Motor neuron (in vitro differentiated cells): ENCODE results near the gene PARP12. TPM values are rescaled to one million over a fixed set of nuclear protein-coding genes. Genes with fewer than 3 reads are reported as not detected.

Experiments
- ATAC-seq, 8 experiments: fragments of 200-7000 bp; cut with Tn5 transposase; replicated peaks in 6 of 8; 2 replicates each; pipeline ENCODE4 v1.8.0; 2021; ENCODE audit warnings: mild to moderate bottlenecking in 8 of 8, moderate library complexity in 8 of 8
- H3K27ac ChIP-seq, 2 donors: fragments of 250-450 bp; sonication (Bioruptor Pico); 2 replicates each; pipeline ENCODE4 v1.9.0; 2021; ENCODE audit warnings: antibody characterized with exemption in 2 of 2, mild to moderate bottlenecking in 2 of 2, moderate library complexity in 1 of 2
- H3K4me1 ChIP-seq, 2 donors: fragments of 250-450 bp; sonication (Bioruptor Pico); replicated peaks in 1 of 2; 2 replicates each; pipeline ENCODE4 v1.6.1; 2021; ENCODE audit warnings: antibody characterized with exemption in 2 of 2, mild to moderate bottlenecking in 2 of 2, moderate library complexity in 1 of 2
- H3K4me3 ChIP-seq, 5 donors: fragments of 250-450 bp; sonication (Bioruptor Pico); 2 replicates each; pipeline ENCODE4 v1.9.0; 2021; ENCODE audit warnings: antibody characterized with exemption in 5 of 5, mild to moderate bottlenecking in 5 of 5, moderate library complexity in 4 of 5
- WGBS, 10 experiments: fragments of 450-650 bp; shearing (Covaris generic); methylation state at CpG; one replicate each; pipeline ENCODE4 v1.0.0; 2022; 5-methylcytosine and 5-hydroxymethylcytosine counted together
- in situ Hi-C, 9 experiments: fragments of 400-800 bp; cut with MboI; loops; one replicate each; pipeline ENCODE4 v1.15.0; 2021; ENCODE audit warnings: low sequenced_read_pairs in 9 of 9, low pct_unique_long_range_greater_than_20kb in 2 of 9; ENCODE audit not compliant: unreplicated experiment in 9 of 9
- total RNA-seq, 8 experiments: library from RNA; unstranded; fragments of 300-600 nt; gene quantifications; 2 replicates each; pipeline versions ENCODE4 v1.2.3 to v1.2.4, GENCODE V29; 2022

The PARP12 gene
- total RNA-seq, 8 experiments from 2014 or later, result 0.43 to 46.9 (median 5.7) TPM

DNA sequence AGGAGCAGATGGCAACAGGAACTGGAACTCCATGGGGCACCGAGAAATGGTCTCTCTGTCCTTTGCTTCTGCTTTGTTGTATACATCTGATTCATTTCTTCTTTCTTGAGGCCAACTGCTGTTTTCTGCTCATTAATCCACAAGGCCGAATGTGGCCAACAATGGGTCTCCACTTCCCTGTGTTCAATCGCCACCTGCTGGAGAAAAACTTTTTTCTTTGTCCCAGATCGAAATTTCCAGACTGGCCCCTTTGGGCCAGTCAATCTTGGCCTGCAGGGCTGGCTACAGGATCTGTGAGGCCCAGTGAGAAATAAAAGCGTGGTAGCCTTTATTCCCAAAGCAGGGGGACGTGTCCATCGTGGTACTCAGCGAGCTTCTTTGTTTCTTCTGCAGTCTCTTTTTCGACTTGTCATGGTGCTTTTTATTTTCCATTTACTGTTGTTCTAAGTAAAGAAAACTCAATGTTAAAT, 58.8 kb downstream of the PARP12 start:
- peak in 4 of 8 experiments; percentile 25 to 69 (median 64) for ATAC-seq
- in situ Hi-C loops, result loop anchor here in 7 of 9 experiments (10.0 to 25.0 kb wide), 6 partner anchors 229 to 567 kb away; partner anchors contain the start of genes HIPK2 (in 1 of the 7) and KLRG2 (in 1 of the 7)

DNA sequence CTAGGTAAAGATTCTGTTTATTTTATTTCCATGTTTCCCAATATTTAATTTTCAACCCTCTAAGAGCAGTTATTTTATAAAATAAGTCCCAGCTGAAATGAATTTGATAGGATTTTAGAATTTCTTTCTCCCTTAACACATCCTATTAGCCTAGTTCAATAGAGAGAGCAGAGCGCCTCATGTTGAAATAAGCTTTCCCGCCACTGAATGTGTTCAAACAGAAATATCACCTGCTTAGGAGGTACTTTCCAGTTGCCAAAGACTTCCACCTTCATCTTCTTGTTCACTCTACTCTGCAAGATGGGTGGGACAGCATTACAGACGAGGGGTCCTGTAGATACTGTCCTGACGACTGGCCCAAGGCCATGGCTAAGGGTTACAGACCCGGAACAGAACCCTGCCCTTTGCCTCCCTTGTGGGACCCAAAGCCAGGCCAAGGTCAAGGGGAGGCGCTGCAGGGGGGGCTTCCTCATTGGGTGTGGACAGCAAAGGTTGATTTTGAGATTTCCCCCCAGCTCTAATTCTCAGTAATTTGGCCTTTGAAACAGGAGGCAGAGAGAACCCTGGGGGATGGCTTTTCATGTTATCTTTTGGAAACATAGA, 62.0 kb downstream of the PARP12 start:
- in situ Hi-C loops, result loop anchor here in 7 of 9 experiments (10.0 to 25.0 kb wide), 6 partner anchors 226 to 563 kb away; partner anchors contain the start of genes HIPK2 (in 1 of the 7) and KLRG2 (in 1 of the 7)
- no peak overlapping the region for H3K4me3 ChIP-seq
- no peak overlapping the region for H3K27ac ChIP-seq
- ATAC-seq, result no peak
- WGBS, 10 experiments, result 80 to 100% (median 88%) methylated on average over 2 to 5 of the region's 6 CpGs; no CpG with 5 or more reads in 6 of the 10 experiments
- H3K4me1 ChIP-seq, result peaks cover 0 to 5% of the 10 kb centered on the region in 2 donors

More for the DNA sequence above, 58.8 kb downstream of the PARP12 start:
- WGBS, 10 experiments, result 13 to 84% (median 45%) methylated on average over 2 to 9 of the region's 9 CpGs
- no peak overlapping the region for H3K27ac ChIP-seq
- H3K4me3 ChIP-seq, result no peak overlapping the region
- no peaks in the 10 kb centered on the region for H3K4me1 ChIP-seq

GRCh38 chr7:139999516-139999915, 63.2 kb downstream of the PARP12 start:
- Histone ChIP-seq H3K4me3 (no peak overlapping the region), H3K27ac (no peak overlapping the region), H3K4me1 (peaks cover 10 to 16% of the 10 kb centered on the region in 2 donors)
- in situ Hi-C loops, result no loop called here
- ATAC-seq, result no peak
- WGBS, 10 experiments, result 61 to 100% (median 83%) methylated on average over 1 to 5 of the region's 6 CpGs; no CpG with 5 or more reads in 3 of the 10 experiments

DNA sequence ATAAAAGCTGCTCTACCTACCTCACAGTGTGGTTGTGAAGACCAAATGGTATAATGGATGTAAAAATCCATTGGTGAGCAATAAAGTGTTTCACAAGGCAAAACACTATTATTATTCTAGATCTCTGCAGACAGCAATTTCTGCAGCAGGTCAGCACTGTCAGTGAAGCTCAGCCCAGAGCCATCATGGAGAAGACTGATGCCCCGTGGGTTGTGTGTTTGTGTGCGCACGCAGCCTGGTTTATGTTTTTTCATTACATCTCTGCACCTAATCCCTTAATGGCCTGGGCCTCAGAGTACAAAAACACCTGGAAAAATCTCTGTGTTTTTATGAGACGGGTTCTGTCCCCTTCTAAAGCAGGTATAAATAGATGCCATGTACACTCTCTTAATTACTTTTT, 64.2 kb downstream of the PARP12 start:
- Histone ChIP-seq H3K4me3 (no peak overlapping the region), H3K4me1 (peaks cover 14 to 23% of the 10 kb centered on the region in 2 donors), H3K27ac (no peak overlapping the region)
- peak in 1 of 8 experiments; percentile 58 for ATAC-seq
- 0 to 96% (median 81%) methylated on average over 1 to 4 of the region's 4 CpGs; no CpG with 5 or more reads in 2 of the 10 experiments for WGBS, 10 experiments
- in situ Hi-C loops, result no loop called here

DNA sequence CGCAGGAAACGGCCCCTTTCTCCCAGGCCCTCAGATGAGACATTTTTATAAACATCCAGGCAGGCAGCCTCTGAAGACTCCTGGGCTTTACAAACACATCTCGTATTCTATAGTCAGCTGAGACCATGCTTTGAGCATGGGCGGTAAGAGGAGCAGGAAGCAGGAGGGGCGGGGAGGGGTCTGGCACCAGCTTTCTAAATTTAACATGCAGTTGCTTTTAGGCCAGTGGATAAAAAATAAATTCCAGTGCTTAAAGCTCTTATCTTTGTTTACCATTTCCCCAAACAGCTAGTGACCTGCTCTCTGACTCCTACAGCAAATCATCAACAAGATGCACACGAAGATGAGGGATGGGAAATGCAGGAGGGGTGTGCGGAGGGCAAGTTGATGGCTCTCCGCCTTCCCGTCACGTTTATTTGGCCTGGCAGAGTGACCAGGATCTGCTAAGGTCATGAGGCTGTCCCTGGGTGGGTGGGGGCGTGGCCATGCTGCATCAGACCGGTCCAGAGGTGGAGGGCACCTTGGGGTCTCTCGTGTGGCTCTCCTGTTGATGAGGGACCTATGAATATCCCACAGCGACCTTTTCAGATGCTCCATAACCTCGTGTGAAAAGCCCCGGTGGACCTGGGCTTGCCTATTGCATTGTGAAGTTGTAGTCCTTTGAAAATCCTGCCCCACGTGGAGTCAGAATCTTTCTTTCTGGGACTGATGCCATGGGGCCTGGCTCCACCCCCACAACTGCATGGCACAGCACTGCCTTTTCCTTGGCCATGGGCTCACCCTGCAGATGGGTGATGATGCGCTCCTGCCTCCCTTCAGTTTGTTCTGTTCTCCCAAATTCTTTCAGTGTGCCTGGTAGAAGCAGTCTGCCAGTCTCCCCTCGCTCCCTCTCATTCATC, 67.5 kb downstream of the PARP12 start:
- Histone ChIP-seq H3K4me1 (peaks cover 21 to 33% of the 10 kb centered on the region in 2 donors), H3K27ac (peak overlapping the region; percentile 52 to 56), H3K4me3 (no peak overlapping the region)
- peak in 5 of 8 experiments; percentile 61 to 68 (median 62) for ATAC-seq
- WGBS, 10 experiments, result 33 to 81% (median 58%) methylated on average over 1 to 6 of the region's 19 CpGs; no CpG with 5 or more reads in 3 of the 10 experiments
- in situ Hi-C loops, result no loop called here

DNA sequence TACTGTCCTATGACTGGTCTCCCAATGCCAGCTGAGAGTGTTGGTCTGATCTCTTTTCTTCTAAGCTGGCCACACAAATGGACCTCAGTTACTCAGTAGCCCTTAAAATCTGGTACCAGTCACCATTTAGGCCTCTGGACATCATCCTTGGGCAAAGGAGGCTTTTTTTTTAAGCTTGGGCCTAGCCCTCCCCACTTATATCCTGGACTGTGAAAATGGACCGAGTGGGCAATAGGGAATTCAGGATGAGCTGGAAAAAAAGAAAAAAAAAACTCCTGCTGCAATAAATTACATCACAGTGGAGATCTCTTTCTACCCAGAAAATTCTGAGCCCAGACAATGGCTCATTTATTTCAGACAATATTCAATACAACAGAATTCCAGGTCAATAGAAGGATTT, 68.4 kb downstream of the PARP12 start:
- ATAC-seq, result peak in 5 of 8 experiments; percentile 9 to 43 (median 30)
- WGBS, 10 experiments, result 29 to 91% (median 63%) methylated on average over 1 of the region's 1 CpG; no CpG with 5 or more reads in 2 of the 10 experiments
- Histone ChIP-seq H3K4me1 (peaks cover 21 to 33% of the 10 kb centered on the region in 2 donors), H3K27ac (peak overlapping the region; percentile 31 to 52), H3K4me3 (no peak overlapping the region)
- in situ Hi-C loops, result no loop called here

- WGBS, 10 experiments, result 63 to 100% (median 91%) methylated on average over 1 to 2 of the region's 2 CpGs; no CpG with 5 or more reads in 4 of the 10 experiments
- no peak overlapping the region for H3K27ac ChIP-seq
Measured at GRCh38 chr7:139993592-139993991, 69.2 kb downstream of the PARP12 start.

GRCh38 chr7:139993169-139993568, 69.6 kb downstream of the PARP12 start:
- Histone ChIP-seq H3K4me3 (no peak overlapping the region), H3K27ac (no peak overlapping the region), H3K4me1 (peaks cover 21 to 28% of the 10 kb centered on the region in 2 donors)
- 33 to 100% (median 85%) methylated on average over 1 to 5 of the region's 8 CpGs; no CpG with 5 or more reads in 1 of the 10 experiments for WGBS, 10 experiments
- in situ Hi-C loops, result no loop called here
- no peak for ATAC-seq

More at GRCh38 chr7:139993592-139993991, 69.2 kb downstream of the PARP12 start:
- no peak overlapping the region for H3K4me3 ChIP-seq
- H3K4me1 ChIP-seq, result peaks cover 21 to 30% of the 10 kb centered on the region in 2 donors
- in situ Hi-C loops, result no loop called here
- no peak for ATAC-seq

GRCh38 chr7:139992353-139993044, 70.3 kb downstream of the PARP12 start:
- Histone ChIP-seq H3K4me1 (peaks cover 21 to 28% of the 10 kb centered on the region in 2 donors), H3K4me3 (no peak overlapping the region), H3K27ac (no peak overlapping the region)
- in situ Hi-C loops, result no loop called here
- no peak for ATAC-seq
- 40 to 100% (median 80%) methylated on average over 1 to 7 of the region's 14 CpGs; no CpG with 5 or more reads in 3 of the 10 experiments for WGBS, 10 experiments

GRCh38 chr7:139991911-139992310, 70.8 kb downstream of the PARP12 start:
- peaks cover 21 to 28% of the 10 kb centered on the region in 2 donors for H3K4me1 ChIP-seq
- 40 to 67% (median 50%) methylated on average over 1 to 3 of the region's 6 CpGs; no CpG with 5 or more reads in 6 of the 10 experiments for WGBS, 10 experiments
- no peak overlapping the region for H3K4me3 ChIP-seq
- ATAC-seq, result no peak
- H3K27ac ChIP-seq, result no peak overlapping the region
- in situ Hi-C loops, result no loop called here

DNA sequence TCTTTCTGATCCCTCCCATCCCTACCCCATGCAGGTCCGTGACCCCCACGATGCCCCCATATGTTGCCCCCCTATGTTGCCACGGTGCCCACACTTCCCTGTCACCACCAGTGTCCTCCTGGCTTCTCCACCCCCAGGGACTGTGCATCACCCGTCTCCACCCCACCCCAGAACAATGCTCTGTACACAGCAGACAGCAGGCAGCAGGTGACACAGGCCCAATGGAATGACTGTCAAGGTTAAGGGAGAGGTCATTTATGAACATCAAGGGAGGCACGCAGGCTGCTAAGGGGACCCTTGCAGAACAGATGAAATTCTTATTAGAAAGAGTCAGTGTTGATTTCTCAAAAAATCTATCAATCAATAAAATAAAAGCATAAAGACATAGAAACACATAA, 71.5 kb downstream of the PARP12 start:
- Histone ChIP-seq H3K27ac (no peak overlapping the region), H3K4me3 (no peak overlapping the region), H3K4me1 (peaks cover 21 to 28% of the 10 kb centered on the region in 2 donors)
- peak in 5 of 8 experiments; percentile 48 to 57 (median 50) for ATAC-seq
- 25 to 100% methylated on average over 1 of the region's 5 CpGs; no CpG with 5 or more reads in 8 of the 10 experiments for WGBS, 10 experiments
- in situ Hi-C loops, result no loop called here

DNA sequence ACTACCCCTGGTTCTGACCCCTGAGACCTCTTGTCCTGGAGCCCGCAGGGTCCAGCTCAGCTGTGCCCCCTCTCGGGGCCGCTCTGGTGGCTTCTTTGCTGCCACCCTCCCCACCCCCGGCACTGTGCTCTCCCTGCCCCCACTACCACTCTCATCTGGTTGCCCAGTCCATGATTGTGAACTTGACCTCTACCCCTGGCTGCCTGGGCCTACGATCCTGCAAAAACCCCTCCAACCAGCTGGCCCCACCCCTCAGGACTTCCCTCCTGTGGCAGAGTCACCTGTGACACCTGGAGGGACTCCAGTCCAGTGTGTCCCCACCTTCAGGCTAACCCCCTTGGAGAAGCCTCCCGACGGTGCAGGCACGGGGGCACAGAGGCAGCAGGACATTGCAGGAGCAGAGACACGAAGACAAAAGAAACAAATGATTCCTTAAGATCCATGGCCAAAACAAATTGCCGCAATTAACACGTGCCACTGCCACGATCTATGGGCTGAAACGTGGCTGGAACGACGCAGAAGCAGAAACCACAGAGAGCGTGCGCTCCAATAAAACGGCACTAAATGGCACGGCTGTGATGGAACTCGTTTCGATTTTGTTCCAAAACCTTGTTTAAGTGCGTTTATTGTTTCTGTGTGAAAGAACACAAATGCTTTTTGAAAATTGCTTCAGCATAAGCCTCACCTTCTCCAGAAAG, 72.0 kb downstream of the PARP12 start:
- in situ Hi-C loops, result no loop called here
- no peak for ATAC-seq
- 63 to 96% (median 83%) methylated on average over 3 to 8 of the region's 22 CpGs; no CpG with 5 or more reads in 3 of the 10 experiments for WGBS, 10 experiments
- no peak overlapping the region for H3K4me3 ChIP-seq
- no peak overlapping the region for H3K27ac ChIP-seq
- H3K4me1 ChIP-seq, result peaks cover 21 to 28% of the 10 kb centered on the region in 2 donors
